GM19395 (cell line): ENCODE results near the gene C7.
"Not testable (repeated sequence)": the region's sequence is repeated elsewhere in the genome, so short reads cannot be mapped to it uniquely, and the experiment has no call there.

Experiments
- ATAC-seq: cut with Tn5 transposase; IDR thresholded peaks from one replicate; pipeline ENCODE4 v1.9.1; 2021; ENCODE audit warnings: mild to moderate bottlenecking, moderate library complexity; ENCODE audit not compliant: unreplicated experiment

The C7 gene

DNA sequence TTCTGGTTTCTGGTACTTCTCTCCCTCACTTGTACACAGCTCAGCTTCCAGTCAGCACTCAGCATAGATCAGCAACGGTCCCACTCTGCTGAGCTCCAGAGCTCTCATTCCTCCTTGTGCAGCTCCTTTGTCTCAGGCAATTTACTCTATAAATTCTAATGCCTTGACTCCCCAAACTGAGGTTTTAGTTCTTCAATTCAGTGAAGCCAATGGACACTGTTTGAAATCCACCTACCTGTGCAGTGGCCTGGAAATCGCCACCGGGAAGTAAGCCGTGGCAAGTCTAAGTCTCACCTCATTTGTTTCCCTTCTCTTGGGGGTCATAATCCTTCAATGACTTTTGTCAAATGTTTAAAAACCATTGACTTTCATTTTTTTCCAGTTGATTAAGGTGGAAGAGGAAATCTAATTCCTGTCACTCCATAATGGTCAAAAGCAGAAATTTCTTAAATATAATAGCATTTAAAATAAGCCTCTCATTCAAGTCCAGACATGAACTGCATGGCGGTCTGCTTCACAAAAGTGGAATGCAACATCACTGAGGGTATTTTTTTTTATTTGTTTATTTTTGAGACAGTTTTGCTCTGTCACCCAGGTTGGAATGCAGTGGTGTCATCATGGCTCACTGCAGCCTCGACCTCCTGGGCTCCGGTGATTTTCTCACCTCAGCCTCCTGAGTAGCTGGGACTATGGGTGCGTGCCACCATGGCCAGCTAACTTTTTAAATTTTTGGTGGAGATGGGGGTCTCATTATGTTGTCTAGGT is 79.6 kb downstream of the C7 start:
- ATAC-seq: no peak

- no peak for ATAC-seq
Observed at GRCh38 chr5:40991168-40991980, 82.1 kb downstream of the C7 start.

DNA sequence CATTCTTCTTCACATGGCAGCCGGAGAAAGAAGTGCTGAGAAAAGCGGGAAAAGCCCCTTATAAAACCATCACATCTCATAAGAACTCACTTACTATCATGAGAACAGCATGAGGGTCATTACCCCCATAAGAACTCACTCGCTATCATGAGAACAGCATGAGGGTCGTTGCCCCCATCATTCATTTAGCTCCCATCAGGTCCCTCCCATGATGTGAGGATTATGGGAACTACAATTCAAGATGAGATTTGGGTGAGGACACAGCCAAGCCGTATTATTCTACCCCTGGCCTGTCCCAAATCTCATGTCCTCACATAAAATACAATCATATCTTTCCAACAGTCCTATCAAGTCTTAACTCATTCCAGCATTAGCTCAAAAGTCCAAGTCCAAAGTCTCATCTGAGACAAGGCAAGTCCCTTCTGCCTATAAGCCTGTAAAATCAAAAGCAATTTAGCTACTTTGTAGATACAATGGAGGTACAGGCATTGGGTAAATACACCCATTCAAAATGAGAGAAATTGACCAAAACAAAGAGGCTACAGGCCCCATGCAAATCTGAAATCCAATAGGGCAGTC is 82.8 kb downstream of the C7 start:
- ATAC-seq: no peak

DNA sequence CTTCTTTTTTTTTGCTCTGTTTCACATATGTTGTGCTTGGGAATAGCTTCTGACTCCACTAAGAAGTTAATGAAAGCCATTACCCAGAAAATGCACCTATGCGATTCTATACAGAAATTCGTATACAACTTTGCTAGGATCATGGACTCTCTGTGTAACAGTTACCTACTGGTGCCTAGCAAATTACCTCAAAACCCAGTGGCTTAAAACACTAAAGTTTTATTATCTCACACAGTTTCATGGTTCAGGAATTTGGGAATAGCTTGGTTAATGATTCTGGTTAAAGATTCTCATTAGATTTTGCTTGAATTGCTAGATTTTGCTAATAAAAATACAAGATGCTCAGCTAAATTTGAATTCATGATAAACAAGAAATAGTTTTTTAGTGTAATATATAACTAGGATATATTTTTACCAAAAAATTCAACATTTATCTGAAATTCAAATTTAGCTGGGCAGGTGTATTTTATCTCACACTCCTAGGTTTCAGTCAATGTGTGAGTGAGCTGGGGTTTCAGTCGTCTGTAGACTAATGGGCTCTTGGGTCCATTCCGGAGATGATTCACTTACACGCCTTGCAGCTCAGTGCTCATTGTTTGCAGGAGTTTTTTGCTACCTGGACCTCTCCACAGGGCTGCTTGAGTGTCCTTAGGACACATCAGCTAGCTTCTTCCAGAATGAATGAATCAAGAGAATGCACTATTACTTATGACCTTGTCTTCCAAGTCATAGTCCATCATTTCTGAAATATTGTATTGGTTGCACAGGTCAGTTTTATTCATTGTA is 86.7 kb downstream of the C7 start:
- no peak for ATAC-seq

- no peak for ATAC-seq
Observed at GRCh38 chr5:40999142-40999541, 89.8 kb downstream of the C7 start.

GRCh38 chr5:40999966-41000365 is 90.7 kb downstream of the C7 start:
- no peak for ATAC-seq

DNA sequence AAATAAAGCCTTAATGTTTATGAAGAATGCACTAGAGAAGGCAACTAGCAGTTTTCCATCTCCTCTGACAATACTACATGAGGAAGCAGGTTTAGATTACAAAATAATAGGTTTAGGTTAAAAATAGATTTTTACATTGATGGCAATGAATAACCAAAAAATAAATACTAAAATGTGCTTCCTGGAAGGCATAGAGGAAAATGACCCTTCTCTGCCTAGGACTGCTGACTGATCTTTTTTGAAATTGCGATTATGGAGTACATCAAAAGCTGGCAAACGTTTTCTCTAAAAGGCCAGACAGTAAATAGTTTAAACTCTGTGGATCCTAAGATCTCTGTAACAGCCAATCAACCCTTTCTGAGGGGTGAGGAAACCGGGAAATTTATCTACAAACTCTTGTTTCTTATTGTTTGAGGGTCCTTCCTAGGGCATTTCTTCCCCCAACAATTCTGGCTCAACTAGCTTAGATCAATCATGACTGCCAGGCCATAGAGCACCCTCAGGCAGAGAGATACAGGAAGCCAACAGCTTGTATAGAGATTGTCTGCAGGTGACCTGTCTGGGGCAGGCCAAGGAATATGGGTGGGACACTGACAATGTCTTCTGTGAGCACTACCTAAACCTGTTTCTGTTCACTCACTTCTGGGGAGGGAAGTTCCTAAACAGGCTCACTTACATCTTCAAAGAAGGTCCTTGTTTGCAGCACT is 94.5 kb downstream of the C7 start:
- ATAC-seq: no peak

DNA sequence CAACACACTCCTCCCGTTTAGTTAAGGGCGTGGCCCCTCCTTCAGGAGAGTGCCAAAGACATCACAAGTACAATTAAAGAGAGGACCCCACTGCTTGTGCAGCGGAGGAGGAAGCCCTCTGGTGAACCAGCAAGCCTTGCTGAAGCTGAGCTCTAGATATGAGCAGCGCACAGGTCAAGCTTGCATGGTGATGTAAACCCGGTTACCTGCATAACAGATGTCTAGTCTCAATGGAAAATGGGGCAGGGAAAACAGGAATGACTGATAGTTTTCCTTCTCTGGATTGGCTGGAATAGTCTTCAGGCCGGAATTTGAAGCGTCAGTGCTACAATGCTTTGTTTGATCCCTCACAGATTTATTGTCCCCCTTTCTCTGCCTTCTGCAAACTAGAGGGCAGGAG is 95.6 kb downstream of the C7 start:
- ATAC-seq: no peak

DNA sequence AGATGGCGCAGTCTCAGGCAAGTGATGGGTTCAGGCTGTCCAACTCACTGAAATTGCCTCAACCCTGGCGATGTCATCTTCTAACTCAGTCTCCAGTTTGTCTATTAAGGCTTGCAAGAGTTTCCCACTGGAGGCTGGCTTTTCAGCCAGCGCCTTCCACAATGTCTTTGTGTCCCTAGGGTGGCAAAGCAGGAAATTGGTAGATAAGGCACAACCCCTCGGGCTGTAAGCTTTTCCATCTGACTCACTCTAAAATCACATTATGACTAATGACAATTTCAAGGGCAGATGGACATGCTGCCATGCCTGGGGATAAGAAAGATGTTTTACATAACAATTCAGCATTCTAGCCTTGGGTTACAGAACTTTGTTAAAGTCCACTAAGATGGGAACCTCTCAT is 99.9 kb downstream of the C7 start:
- ATAC-seq: no peak

DNA sequence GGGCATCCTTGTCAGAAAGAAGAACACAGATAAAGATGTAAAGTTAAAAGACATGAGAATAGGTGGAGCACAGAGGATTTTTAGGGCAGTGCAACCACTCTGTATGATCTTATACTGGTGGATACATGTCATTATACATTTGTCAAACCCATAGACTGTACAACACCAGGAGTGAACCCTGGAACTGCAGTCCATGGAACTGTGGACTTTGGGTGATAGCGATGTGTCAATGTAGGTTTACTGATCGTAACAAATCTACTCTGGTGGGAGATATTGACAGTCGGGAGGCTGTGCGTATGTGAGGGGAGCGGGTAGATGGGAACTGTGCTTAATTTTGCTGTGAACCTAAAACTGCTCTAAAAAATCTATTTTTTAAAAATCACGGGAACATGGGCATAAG is 101.3 kb downstream of the C7 start:
- ATAC-seq: no peak

- ATAC-seq: no peak
Observed at GRCh38 chr5:41012318-41012717, 103.0 kb downstream of the C7 start.

DNA sequence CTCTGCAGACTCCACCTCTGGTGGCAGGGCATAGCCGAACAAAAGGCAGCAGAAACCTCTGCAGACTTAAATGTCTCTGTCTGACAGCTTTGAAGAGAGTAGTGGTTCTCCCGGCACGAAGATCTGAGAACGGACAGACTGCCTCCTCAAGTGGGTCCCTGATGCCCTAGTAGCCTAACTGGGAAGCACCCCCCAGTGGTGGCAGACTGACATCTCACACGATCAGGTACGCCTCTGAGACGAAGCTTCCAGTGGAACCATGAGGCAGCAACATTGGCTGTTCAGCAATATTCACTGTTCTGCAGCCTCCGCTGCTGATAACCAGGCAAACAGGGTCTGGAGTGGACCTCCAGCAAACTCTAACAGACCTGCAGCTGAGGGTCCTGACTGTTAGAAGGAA is 113.3 kb downstream of the C7 start:
- ATAC-seq: not testable (repeated sequence)
